Panc1 (cell line): ENCODE results near the gene MCM5. TPM values are rescaled to one million over a fixed set of nuclear protein-coding genes. Genes with fewer than 3 reads are reported as not detected.

Experiments
- ATAC-seq: fragments of 200-7000 bp; cut with Tn5 transposase; 2 replicates; pipeline ENCODE4 v1.9.1; 2020; ENCODE audit warnings: mild to moderate bottlenecking, moderate library complexity
- BruUV-seq: library from RNA; stranded (reverse); fragments of 400-500 nt; replicated peaks from 2 replicates; lab custom pipeline; 2021; lab: Mats Ljungman, UMichigan
- CTCF ChIA-PET: fragments of 300-600 bp; sonication (Branson Sonifier 250); formaldehyde crosslinking; loops from one replicate; lab custom pipeline; 2022; ENCODE audit warnings: antibody characterized with exemption; lab: Charles Lee
- POLR2A ChIA-PET: fragments of 300-600 bp; sonication (Branson Sonifier 250); formaldehyde crosslinking; loops from one replicate; lab custom pipeline; 2022; ENCODE audit warnings: antibody characterized with exemption; lab: Charles Lee
- DNase-seq: peaks from one replicate; pipeline ENCODE4 v3.0.0-alpha.2; 2010; ENCODE audit warnings: low read depth, low spot score
- H3K27ac ChIP-seq: 2 replicates; pipeline ENCODE4 v1.5.1; 2011; ENCODE audit warnings: mild to moderate bottlenecking, low read length, inconsistent platforms
- H3K27me3 ChIP-seq: fragments of 200-500 bp; sonication (Bioruptor generic); 2 replicates; pipeline ENCODE4 v1.6.0; 2014; ENCODE audit warnings: low read length, inconsistent platforms; ENCODE audit not compliant: control insufficient read depth, insufficient read depth
- H3K36me3 ChIP-seq: fragments of 200-500 bp; sonication (Bioruptor generic); 2 replicates; pipeline ENCODE4 v1.5.1; 2014; ENCODE audit warnings: inconsistent platforms, mild to moderate bottlenecking, low read length, moderate library complexity; ENCODE audit not compliant: control insufficient read depth, insufficient read depth
- H3K4me1 ChIP-seq: 2 replicates; pipeline ENCODE4 v1.5.1; 2011; ENCODE audit warnings: inconsistent platforms, mild to moderate bottlenecking, low read length, moderate library complexity; ENCODE audit not compliant: control insufficient read depth, insufficient read depth
- H3K4me3 ChIP-seq, 2 experiments: 2 replicates each; pipeline ENCODE4 v1.5.1; 2011 to 2012; ENCODE audit warnings: low read depth in 2 of 2, low read length in 2 of 2, mild to moderate bottlenecking in 2 of 2, inconsistent platforms in 1 of 2, moderate library complexity in 1 of 2
- H3K9me3 ChIP-seq: fragments of 200-500 bp; sonication (Bioruptor generic); 2 replicates; pipeline ENCODE4 v1.5.1; 2014; ENCODE audit warnings: low read depth, mild to moderate bottlenecking, inconsistent platforms, low read length, moderate library complexity; ENCODE audit not compliant: control insufficient read depth, insufficient read depth
- POLR2AphosphoS5 ChIP-seq: IDR thresholded peaks from 2 replicates; pipeline ENCODE4 v1.6.1; 2012; ENCODE audit warnings: mild to moderate bottlenecking, low read depth, low read length, moderate library complexity
- SIN3A ChIP-seq: IDR thresholded peaks from 2 replicates; pipeline ENCODE4 v1.6.1; 2012; ENCODE audit warnings: low read depth, mild to moderate bottlenecking, low read length, moderate library complexity, borderline replicate concordance; ENCODE audit not compliant: insufficient read depth
- TCF7L2 ChIP-seq: IDR thresholded peaks from 2 replicates; pipeline ENCODE4 v1.6.1; 2011; ENCODE audit warnings: mild to moderate bottlenecking, low read depth, low read length, inconsistent platforms
- in situ Hi-C: cut with HindIII; loops from 2 replicates; pipeline ENCODE4 v1.10.0; 2016; ENCODE audit warnings: low sequenced_read_pairs, low pct_unique_long_range_greater_than_20kb
- intact Hi-C: fragments of 100-400 bp; cut with micrococcal nuclease; formaldehyde crosslinking; loops from one replicate; pipeline ENCODE4 v1.10.0; 2022; ENCODE audit not compliant: unreplicated experiment
- total RNA-seq: library from RNA; stranded (reverse); gene quantifications from one replicate; pipeline ENCODE4 v1.2.1, GENCODE V29; 2021; ENCODE audit not compliant: unreplicated experiment
- TF ChIP-seq, protein P1 (sequence below): fragments of 450-650 bp; IDR thresholded peaks from 2 replicates; pipeline ENCODE4 v1.5.1; 2017; ENCODE audit warnings: mild to moderate bottlenecking
- TF ChIP-seq, protein P2 (sequence below), 2 experiments: IDR thresholded peaks; 2 replicates each; pipeline ENCODE4 v1.6.1; 2011 to 2012; ENCODE audit warnings: low read depth in 2 of 2, control low read depth in 1 of 2, low read length in 1 of 2, mild to moderate bottlenecking in 1 of 2, moderate library complexity in 1 of 2; ENCODE audit not compliant: insufficient read depth in 1 of 2

Gene MCM5
- total RNA-seq, 1 experiment from 2014 or later, result 122 TPM

DNA sequence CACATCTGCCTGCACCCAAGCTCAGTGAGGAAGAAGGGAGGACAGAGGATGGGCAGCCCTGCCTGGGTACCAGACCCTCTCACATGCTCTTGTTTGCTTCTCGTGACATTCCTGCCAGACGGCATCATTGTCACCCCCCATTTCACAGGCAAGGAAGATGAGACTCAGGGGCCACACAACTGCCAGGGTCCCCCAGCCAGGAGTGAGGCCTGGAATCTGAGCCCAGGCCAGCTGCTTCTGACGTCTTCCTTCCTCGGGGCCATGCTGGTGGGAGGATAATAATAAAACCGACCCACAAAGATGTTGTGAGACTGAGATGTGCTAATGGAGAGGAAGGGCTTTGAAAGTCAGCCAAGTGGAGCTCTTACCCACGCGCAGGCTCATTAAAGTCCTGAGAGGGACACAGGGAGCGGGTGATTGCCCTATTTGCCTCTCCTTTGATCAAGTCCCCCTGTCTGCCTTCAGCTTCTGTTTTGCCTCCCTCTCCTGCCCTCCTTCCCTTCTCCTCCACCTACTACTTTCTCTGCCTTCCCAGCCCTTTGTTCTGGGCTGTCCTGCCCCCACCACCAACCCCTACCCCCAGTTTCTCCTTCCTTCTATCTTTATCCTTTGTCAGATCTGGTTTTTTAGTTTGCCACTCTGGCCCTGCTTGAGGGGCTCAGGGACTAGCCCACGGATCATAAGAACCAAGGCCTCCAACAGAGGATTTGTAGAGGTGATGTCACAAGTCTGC, 62.7 kb downstream of the MCM5 start:
- ChIA-PET POLR2A (no interaction called here), CTCF (no interaction called here)
- no peaks in the 10 kb centered on the region for H3K27me3 ChIP-seq
- no TSS peak for BruUV-seq
- H3K4me1 ChIP-seq, result peaks cover 3% of the 10 kb centered on the region
- in situ Hi-C loops (no loop called here), intact Hi-C loops (no loop called here)
- no peak for ATAC-seq
- no peak overlapping the region for H3K4me3 ChIP-seq
- TF ChIP-seq TCF7L2 (no peak), POLR2AphosphoS5 (no peak), SIN3A (no peak)
- TF ChIP-seq, protein P1, sequence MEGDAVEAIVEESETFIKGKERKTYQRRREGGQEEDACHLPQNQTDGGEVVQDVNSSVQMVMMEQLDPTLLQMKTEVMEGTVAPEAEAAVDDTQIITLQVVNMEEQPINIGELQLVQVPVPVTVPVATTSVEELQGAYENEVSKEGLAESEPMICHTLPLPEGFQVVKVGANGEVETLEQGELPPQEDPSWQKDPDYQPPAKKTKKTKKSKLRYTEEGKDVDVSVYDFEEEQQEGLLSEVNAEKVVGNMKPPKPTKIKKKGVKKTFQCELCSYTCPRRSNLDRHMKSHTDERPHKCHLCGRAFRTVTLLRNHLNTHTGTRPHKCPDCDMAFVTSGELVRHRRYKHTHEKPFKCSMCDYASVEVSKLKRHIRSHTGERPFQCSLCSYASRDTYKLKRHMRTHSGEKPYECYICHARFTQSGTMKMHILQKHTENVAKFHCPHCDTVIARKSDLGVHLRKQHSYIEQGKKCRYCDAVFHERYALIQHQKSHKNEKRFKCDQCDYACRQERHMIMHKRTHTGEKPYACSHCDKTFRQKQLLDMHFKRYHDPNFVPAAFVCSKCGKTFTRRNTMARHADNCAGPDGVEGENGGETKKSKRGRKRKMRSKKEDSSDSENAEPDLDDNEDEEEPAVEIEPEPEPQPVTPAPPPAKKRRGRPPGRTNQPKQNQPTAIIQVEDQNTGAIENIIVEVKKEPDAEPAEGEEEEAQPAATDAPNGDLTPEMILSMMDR, result no peak
- TF ChIP-seq, protein P2, sequence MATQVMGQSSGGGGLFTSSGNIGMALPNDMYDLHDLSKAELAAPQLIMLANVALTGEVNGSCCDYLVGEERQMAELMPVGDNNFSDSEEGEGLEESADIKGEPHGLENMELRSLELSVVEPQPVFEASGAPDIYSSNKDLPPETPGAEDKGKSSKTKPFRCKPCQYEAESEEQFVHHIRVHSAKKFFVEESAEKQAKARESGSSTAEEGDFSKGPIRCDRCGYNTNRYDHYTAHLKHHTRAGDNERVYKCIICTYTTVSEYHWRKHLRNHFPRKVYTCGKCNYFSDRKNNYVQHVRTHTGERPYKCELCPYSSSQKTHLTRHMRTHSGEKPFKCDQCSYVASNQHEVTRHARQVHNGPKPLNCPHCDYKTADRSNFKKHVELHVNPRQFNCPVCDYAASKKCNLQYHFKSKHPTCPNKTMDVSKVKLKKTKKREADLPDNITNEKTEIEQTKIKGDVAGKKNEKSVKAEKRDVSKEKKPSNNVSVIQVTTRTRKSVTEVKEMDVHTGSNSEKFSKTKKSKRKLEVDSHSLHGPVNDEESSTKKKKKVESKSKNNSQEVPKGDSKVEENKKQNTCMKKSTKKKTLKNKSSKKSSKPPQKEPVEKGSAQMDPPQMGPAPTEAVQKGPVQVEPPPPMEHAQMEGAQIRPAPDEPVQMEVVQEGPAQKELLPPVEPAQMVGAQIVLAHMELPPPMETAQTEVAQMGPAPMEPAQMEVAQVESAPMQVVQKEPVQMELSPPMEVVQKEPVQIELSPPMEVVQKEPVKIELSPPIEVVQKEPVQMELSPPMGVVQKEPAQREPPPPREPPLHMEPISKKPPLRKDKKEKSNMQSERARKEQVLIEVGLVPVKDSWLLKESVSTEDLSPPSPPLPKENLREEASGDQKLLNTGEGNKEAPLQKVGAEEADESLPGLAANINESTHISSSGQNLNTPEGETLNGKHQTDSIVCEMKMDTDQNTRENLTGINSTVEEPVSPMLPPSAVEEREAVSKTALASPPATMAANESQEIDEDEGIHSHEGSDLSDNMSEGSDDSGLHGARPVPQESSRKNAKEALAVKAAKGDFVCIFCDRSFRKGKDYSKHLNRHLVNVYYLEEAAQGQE (IDR thresholded peaks at IDR 0.05; ENCODE audit: insufficient read depth in 1 of 2, low read depth in 2 of 2, low read length in 1 of 2), result no peak
- H3K9me3 ChIP-seq, result no peaks in the 10 kb centered on the region
- H3K27ac ChIP-seq, result no peak overlapping the region
- DNase-seq, result no peak
- no peaks in the 10 kb centered on the region for H3K36me3 ChIP-seq

DNA sequence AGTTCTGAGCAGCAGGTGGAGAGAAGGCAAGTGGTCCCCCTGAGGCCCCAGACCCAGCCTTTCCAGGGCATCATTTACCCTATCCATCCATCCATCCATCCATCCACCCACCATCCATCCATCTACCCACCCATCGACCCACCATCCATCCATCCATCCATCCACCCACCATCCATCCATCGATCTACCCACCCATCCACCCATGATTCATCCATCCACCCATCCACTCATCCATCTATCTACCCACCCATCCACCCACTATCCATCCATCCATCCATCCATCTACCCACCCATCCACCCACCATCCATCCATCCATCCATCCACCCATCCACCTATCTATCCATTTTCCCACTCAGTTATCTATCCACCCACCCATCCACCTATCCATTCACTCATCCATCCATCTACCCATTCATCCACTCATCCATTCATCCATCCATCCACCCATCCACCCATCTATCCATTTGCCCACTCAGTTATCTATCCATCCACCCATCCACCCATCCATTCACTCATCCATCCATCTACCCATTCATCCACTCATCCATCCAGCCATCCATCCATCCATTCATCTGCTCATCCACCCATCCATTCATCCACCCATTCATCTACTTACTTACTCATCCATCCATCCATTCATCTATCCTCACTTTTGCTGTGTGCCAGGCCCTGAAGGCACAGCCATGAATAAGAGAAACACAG, 63.4 kb downstream of the MCM5 start:
- intact Hi-C loops, result no loop called here
- Histone ChIP-seq H3K27me3 (no peaks in the 10 kb centered on the region), H3K9me3 (no peaks in the 10 kb centered on the region), H3K36me3 (no peaks in the 10 kb centered on the region), H3K4me3 (no peak overlapping the region), H3K27ac (no peak overlapping the region), H3K4me1 (peaks cover 9% of the 10 kb centered on the region)
- TF ChIP-seq TCF7L2 (no peak), SIN3A (no peak), POLR2AphosphoS5 (no peak)
- TF ChIP-seq, protein P2 (IDR thresholded peaks at IDR 0.05; ENCODE audit: insufficient read depth in 1 of 2, low read depth in 2 of 2, low read length in 1 of 2), result no peak
- TF ChIP-seq, protein P1, result no peak
- DNase-seq, result no peak
- no TSS peak for BruUV-seq
- ChIA-PET POLR2A (no interaction called here), CTCF (no interaction called here)
- no peak for ATAC-seq
- in situ Hi-C loops, result no loop called here
